SH-SY5Y (cell line): ENCODE data around the gene GRN.

Source experiments
- GATA2 ChIP-seq: IDR thresholded peaks from 2 replicates; pipeline ENCODE4 v1.6.1; 2011; ENCODE audit warnings: mild to moderate bottlenecking, low read depth, low read length
- GATA3 ChIP-seq: IDR thresholded peaks from 2 replicates; pipeline ENCODE4 v1.6.1; 2011; ENCODE audit warnings: low read depth, mild to moderate bottlenecking, low read length, moderate library complexity

GRCh38 chr17:44389723-44390202, 44.7 kb downstream of the GRN start:
- no peak for TF ChIP-seq GATA3
- no peak for TF ChIP-seq GATA2
